GM21723 (cell line): ENCODE results near the gene GIMAP2.
"Not testable (repeated sequence)": the region's sequence is repeated elsewhere in the genome, so short reads cannot be mapped to it uniquely, and the experiment has no call there.

Source experiments
- ATAC-seq: cut with Tn5 transposase; IDR thresholded peaks from one replicate; pipeline ENCODE4 v1.9.1; 2021; ENCODE audit warnings: mild to moderate bottlenecking, moderate library complexity; ENCODE audit not compliant: unreplicated experiment

GIMAP2 gene

GRCh38 chr7:150685219-150686029, at the start of gene GIMAP2:
Gene GIMAP2, plus strand, starts transcription at chr7:150685706. Its CDS starts 1,354 bp downstream, at chr7:150687060.
- peak; percentile 93 for ATAC-seq

GRCh38 chr7:150641854-150642253, 43.7 kb upstream of the GIMAP2 start:
- no peak for ATAC-seq

GRCh38 chr7:150642926-150643325, 42.6 kb upstream of the GIMAP2 start:
- no peak for ATAC-seq

- ATAC-seq: no peak
These were observed 40.1 kb upstream of the GIMAP2 start for GRCh38 chr7:150645259-150646020.

GRCh38 chr7:150648353-150649079, 37.0 kb upstream of the GIMAP2 start:
- no peak for ATAC-seq

- no peak for ATAC-seq
These were observed 36.5 kb upstream of the GIMAP2 start for GRCh38 chr7:150649080-150649385.

- ATAC-seq: no peak
These were observed 30.8 kb upstream of the GIMAP2 start for GRCh38 chr7:150654692-150655091.

- no peak for ATAC-seq
These were observed 29.5 kb upstream of the GIMAP2 start for GRCh38 chr7:150656047-150656446.

GRCh38 chr7:150657526-150657925, 28.0 kb upstream of the GIMAP2 start:
- no peak for ATAC-seq

- ATAC-seq: no peak
These were observed 24.4 kb upstream of the GIMAP2 start for GRCh38 chr7:150660939-150661613.

GRCh38 chr7:150662821-150663220, 22.7 kb upstream of the GIMAP2 start:
- ATAC-seq: not testable (repeated sequence)

GRCh38 chr7:150663802-150664494, 21.6 kb upstream of the GIMAP2 start:
- ATAC-seq: peak; percentile 37

GRCh38 chr7:150665089-150665748, 20.3 kb upstream of the GIMAP2 start:
- no peak for ATAC-seq

- no peak for ATAC-seq
These were observed 19.6 kb upstream of the GIMAP2 start for GRCh38 chr7:150665896-150666295.

GRCh38 chr7:150666412-150666811, 19.1 kb upstream of the GIMAP2 start:
- no peak for ATAC-seq

GRCh38 chr7:150668472-150668911, 17.0 kb upstream of the GIMAP2 start:
- peak; percentile 82 for ATAC-seq

- no peak for ATAC-seq
These were observed 16.5 kb upstream of the GIMAP2 start for GRCh38 chr7:150668977-150669376.

- ATAC-seq: not testable (repeated sequence)
These were observed 13.5 kb upstream of the GIMAP2 start for GRCh38 chr7:150671798-150672585.

GRCh38 chr7:150675714-150676113, 9.8 kb upstream of the GIMAP2 start:
- no peak for ATAC-seq
